ENCODE results near the gene STK11IP. TPM values are rescaled to one million over a fixed set of nuclear protein-coding genes. Genes with fewer than 3 reads are reported as not detected.

The STK11IP gene
- total and polyA plus RNA-seq, 10 of the 15 experiments (the other 5 are each of a cell fraction or from before 2014, with no cell fraction given) = 0.42 to 24.0 (median 11.4) TPM

DNA sequence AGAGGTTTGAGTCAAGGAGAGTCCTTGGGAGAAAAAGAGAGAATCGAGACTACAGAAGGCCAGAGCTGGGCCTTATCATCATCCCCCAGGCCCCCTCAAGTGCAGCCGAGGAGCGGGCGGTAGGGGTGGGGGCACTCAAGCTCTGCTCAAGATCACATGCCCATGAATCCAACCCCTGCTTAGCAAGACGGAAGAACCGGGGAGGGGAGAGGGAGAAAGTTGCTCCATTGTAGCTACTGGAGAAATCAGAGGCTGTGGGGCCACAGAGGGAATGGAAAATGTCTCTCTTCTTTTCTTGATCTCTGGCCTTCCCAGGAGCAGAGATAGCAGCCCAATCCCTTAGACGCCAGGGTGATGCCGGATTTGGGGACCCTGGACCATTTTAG is 44.4 kb downstream of the STK11IP start:
- BruUV-seq (replicated peaks) = no TSS peak
- SMC1A ChIA-PET (ENCODE audit: uncharacterized antibody, unreplicated experiment) = interaction anchor here (0.8 to 3.0 kb wide), 11 partner anchors 9 to 146 kb away, joined by 3 to 17 read pairs (median 4); partner anchors contain the start of genes CHPF and STK11IP

More for the DNA sequence above, 44.4 kb downstream of the STK11IP start:
- no peak for ATAC-seq
- no peaks in the 10 kb centered on the region for H3K36me3 ChIP-seq (ENCODE audit: control insufficient read depth in 2 of 2, insufficient read depth in 2 of 2, low read length in 1 of 2)
- in situ Hi-C loops (cut with MboI) (no loop called here), intact Hi-C loops (cut with micrococcal nuclease; ENCODE audit: unreplicated experiment) (loop anchor here (1.0 kb wide), 2 partner anchors 47 to 101 kb away; no protein-coding TSS in a partner anchor)
- no peaks in the 10 kb centered on the region for H3K9me3 ChIP-seq (replicated peaks; ENCODE audit: control insufficient read depth, insufficient read depth, low read length)
- no peak overlapping the region for H3K4me3 ChIP-seq
- H3K27me3 ChIP-seq (replicated peaks in 1 of 2; ENCODE audit: control insufficient read depth in 2 of 2, insufficient read depth in 2 of 2, low read length in 1 of 2) = no peaks in the 10 kb centered on the region
- WGBS (ENCODE audit: insufficient coverage, insufficient replicate concordance, low lambda C conversion rate, missing lambda C conversion rate) = 63% methylated on average over 8 of the region's 8 CpGs
- H4K20me1 ChIP-seq (ENCODE audit: control insufficient read depth, insufficient read depth) = no peaks in the 10 kb centered on the region
- H2AFZ ChIP-seq (ENCODE audit: control insufficient read depth, low read depth, low read length) = no peak overlapping the region
- H3K27ac ChIP-seq (ENCODE audit: control insufficient read depth, insufficient read depth) = no peak overlapping the region
- peaks cover 13% of the 10 kb centered on the region for H3K4me1 ChIP-seq (ENCODE audit: control insufficient read depth, insufficient read depth, low read length)
- H3K79me2 ChIP-seq (ENCODE audit: control insufficient read depth, insufficient read depth, low read length) = no peaks in the 10 kb centered on the region
- RAD21 ChIA-PET (ENCODE audit: unreplicated experiment) = interaction anchor here (0.9 to 2.5 kb wide), 6 partner anchors 11 to 112 kb away, joined by 3 to 25 read pairs (median 6); partner anchors contain the start of genes STK11IP and TMEM198
- DNase-seq (ENCODE audit: low read depth, low spot score) = no peak
- H3K9ac ChIP-seq (ENCODE audit: control insufficient read depth, insufficient read depth, low read length) = no peak overlapping the region
- TF ChIP-seq IKZF2 (IDR thresholded peaks at IDR 0.05) (no peak), KLF5 (IDR thresholded peaks at IDR 0.05; ENCODE audit: partially characterized antibody) (no peak), PAX5 (IDR thresholded peaks at IDR 0.05; ENCODE audit: borderline replicate concordance, low read depth, low read length) (no peak), SREBF2 (IDR thresholded peaks at IDR 0.05; ENCODE audit: low read length) (no peak), SMC3 (IDR thresholded peaks at IDR 0.05; ENCODE audit: borderline replicate concordance, low read length) (no peak), TCF3 (IDR thresholded peaks at IDR 0.05; ENCODE audit: borderline replicate concordance, insufficient read depth, low read depth, low read length) (no peak), FOXK2 (IDR thresholded peaks at IDR 0.05) (no peak), CHD1 (IDR thresholded peaks at IDR 0.05; ENCODE audit: low read depth, low read length) (no peak), RUNX3 (IDR thresholded peaks at IDR 0.05; ENCODE audit: low read length) (no peak)
- TF ChIP-seq, protein P1, sequence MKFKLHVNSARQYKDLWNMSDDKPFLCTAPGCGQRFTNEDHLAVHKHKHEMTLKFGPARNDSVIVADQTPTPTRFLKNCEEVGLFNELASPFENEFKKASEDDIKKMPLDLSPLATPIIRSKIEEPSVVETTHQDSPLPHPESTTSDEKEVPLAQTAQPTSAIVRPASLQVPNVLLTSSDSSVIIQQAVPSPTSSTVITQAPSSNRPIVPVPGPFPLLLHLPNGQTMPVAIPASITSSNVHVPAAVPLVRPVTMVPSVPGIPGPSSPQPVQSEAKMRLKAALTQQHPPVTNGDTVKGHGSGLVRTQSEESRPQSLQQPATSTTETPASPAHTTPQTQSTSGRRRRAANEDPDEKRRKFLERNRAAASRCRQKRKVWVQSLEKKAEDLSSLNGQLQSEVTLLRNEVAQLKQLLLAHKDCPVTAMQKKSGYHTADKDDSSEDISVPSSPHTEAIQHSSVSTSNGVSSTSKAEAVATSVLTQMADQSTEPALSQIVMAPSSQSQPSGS (IDR thresholded peaks at IDR 0.05; ENCODE audit: low read length) = no peak
- TF ChIP-seq, protein P2, sequence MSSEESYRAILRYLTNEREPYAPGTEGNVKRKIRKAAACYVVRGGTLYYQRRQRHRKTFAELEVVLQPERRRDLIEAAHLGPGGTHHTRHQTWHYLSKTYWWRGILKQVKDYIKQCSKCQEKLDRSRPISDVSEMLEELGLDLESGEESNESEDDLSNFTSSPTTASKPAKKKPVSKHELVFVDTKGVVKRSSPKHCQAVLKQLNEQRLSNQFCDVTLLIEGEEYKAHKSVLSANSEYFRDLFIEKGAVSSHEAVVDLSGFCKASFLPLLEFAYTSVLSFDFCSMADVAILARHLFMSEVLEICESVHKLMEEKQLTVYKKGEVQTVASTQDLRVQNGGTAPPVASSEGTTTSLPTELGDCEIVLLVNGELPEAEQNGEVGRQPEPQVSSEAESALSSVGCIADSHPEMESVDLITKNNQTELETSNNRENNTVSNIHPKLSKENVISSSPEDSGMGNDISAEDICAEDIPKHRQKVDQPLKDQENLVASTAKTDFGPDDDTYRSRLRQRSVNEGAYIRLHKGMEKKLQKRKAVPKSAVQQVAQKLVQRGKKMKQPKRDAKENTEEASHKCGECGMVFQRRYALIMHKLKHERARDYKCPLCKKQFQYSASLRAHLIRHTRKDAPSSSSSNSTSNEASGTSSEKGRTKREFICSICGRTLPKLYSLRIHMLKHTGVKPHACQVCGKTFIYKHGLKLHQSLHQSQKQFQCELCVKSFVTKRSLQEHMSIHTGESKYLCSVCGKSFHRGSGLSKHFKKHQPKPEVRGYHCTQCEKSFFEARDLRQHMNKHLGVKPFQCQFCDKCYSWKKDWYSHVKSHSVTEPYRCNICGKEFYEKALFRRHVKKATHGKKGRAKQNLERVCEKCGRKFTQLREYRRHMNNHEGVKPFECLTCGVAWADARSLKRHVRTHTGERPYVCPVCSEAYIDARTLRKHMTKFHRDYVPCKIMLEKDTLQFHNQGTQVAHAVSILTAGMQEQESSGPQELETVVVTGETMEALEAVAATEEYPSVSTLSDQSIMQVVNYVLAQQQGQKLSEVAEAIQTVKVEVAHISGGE (CRISPR knock-in tag; IDR thresholded peaks at IDR 0.05) = no peak
- TF ChIP-seq, protein P3, sequence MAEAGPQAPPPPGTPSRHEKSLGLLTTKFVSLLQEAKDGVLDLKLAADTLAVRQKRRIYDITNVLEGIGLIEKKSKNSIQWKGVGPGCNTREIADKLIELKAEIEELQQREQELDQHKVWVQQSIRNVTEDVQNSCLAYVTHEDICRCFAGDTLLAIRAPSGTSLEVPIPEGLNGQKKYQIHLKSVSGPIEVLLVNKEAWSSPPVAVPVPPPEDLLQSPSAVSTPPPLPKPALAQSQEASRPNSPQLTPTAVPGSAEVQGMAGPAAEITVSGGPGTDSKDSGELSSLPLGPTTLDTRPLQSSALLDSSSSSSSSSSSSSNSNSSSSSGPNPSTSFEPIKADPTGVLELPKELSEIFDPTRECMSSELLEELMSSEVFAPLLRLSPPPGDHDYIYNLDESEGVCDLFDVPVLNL (IDR thresholded peaks at IDR 0.05; ENCODE audit: low read depth, low read length) = no peak
- TF ChIP-seq, protein P4, sequence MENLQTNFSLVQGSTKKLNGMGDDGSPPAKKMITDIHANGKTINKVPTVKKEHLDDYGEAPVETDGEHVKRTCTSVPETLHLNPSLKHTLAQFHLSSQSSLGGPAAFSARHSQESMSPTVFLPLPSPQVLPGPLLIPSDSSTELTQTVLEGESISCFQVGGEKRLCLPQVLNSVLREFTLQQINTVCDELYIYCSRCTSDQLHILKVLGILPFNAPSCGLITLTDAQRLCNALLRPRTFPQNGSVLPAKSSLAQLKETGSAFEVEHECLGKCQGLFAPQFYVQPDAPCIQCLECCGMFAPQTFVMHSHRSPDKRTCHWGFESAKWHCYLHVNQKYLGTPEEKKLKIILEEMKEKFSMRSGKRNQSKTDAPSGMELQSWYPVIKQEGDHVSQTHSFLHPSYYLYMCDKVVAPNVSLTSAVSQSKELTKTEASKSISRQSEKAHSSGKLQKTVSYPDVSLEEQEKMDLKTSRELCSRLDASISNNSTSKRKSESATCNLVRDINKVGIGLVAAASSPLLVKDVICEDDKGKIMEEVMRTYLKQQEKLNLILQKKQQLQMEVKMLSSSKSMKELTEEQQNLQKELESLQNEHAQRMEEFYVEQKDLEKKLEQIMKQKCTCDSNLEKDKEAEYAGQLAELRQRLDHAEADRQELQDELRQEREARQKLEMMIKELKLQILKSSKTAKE (IDR thresholded peaks at IDR 0.05; ENCODE audit: low read depth, poor library complexity, severe bottlenecking) = no peak
- TF ChIP-seq, protein P5, sequence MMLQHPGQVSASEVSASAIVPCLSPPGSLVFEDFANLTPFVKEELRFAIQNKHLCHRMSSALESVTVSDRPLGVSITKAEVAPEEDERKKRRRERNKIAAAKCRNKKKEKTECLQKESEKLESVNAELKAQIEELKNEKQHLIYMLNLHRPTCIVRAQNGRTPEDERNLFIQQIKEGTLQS (IDR thresholded peaks at IDR 0.05; ENCODE audit: borderline replicate concordance, extremely low read depth, low read depth, low read length) = no peak
- H3K4me2 ChIP-seq (ENCODE audit: control insufficient read depth, insufficient read depth) = peak overlapping the region; percentile 92; the same call in 1 of the 2 replicates
- POLR2A ChIA-PET = interaction anchor here (1.8 kb wide), 1 partner anchor 45 kb away, joined by 4 read pairs; the partner anchor contains the start of gene STK11IP
- no peak for FAIRE-seq
- CTCF ChIA-PET = interaction anchor here (0.6 to 6.0 kb wide), 15 partner anchors 10 to 274 kb away, joined by 3 to 68 read pairs (median 6); partner anchors contain the start of genes CHPF, STK11IP and TMEM198
